ENCODE data around the gene TGOLN2.
A peak's percentile ranks its signal among the peaks of the same experiment; 100 is the strongest.
"Not testable (repeated sequence)": the region's sequence is repeated elsewhere in the genome, so short reads cannot be mapped to it uniquely, and the experiment has no call there.

TGOLN2 gene

GRCh38 chr2:85334928-85335327, 7.1 kb upstream of the TGOLN2 start:
- no peak for DNase-seq

GRCh38 chr2:85333877-85334276, 6.1 kb upstream of the TGOLN2 start:
- not testable (repeated sequence) for DNase-seq

GRCh38 chr2:85330839-85331636, 3.2 kb upstream of the TGOLN2 start:
- DNase-seq: no peak

DNA sequence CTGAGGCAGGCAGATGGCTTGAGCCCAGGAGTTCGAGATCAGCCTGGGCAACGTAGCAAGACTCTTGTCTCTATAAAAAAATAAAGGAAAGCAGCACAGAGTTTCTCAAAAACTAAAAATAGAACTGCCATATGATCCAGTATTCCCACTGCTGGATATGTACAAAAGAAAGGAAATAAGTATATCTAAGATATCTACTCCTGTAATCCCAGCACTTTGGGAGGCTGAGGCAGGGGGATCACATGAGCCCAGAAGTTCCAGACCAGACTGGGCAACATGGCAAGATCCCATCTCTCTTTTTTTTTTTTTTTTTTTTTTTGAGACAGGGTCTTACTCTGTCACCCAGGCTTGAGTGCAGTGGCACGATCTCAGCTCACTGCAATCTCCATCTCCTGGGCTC, 1.9 kb upstream of the TGOLN2 start:
- DNase-seq: not testable (repeated sequence)

DNA sequence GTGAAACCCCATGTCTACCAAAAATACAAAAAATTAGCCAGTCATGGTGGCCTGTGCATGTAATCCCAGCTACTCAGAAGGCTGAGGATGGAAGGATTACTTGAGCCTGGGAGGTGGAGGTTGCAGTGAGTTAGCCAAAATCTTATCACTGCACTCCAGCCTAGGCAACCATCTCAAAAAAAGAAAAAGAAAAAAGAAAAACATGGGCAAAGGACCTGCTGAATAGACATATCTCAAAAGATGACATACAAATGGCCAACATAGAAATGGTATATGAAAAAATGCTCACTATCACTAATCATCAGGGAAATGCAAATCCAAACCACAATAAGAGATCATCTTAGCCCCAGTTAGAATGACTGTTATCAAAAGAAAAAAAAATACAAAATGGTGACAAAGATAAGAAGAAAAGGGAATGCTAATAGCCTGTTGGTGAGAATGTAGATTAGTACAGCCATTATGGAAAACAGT, 1.4 kb upstream of the TGOLN2 start:
- DNase-seq: no peak

GRCh38 chr2:85327160-85327821, 498 bp downstream of the TGOLN2 start:
- DNase-seq: peak; percentile 70

DNA sequence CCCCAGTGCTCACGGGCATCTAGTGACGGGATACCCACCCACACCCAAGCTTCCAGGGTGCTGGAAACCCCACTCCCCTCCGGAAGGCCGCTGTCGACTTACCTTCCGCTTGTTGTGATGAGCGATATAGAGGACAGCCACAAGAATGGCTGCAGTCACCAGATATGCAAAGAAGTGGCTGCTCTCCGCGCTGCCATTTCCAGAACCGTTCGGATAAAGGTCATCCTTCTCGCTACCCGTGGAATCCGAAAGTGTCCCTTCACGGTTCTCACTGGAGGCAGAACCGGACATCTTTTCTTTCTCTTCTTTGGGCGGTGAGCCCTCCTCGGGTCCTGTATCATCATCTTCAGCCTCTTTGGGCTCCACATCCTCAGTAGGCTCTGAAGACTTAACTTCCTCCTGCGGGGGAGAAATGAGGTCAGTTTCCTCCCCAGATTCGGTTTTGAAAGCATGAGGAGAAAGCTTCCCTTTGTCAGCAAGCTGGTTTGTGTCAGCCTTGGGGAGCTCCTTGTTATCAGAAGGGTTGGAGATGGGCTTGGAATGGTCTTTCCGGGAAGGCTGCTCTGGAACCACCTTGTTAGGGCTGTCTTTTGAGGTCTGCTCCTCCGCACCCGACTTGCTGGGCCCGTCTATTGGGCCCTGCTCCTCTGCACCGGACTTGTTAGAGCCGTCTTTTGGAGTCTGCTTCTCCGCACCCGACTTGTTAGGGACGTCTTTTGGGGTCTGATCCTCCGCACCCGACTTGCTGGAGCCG, 1.2 kb downstream of the TGOLN2 start:
- no peak for DNase-seq

DNA sequence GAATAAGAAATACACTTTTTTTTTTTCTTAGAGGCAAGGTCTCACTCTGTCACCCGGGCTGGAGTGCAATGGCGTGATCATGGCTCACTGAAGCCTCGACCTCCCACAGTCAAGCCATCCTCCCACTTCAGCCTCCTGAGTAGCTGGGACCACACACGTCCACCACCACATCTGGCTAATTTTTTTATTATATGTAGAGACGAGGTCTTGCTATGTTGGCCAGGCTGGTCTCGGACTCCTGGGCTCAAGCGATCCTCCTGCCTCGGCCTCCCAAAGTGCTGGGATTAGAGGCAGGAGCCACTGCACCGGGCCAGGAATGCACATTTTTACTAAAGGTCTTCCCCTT, 2.4 kb downstream of the TGOLN2 start:
- no peak for DNase-seq

DNA sequence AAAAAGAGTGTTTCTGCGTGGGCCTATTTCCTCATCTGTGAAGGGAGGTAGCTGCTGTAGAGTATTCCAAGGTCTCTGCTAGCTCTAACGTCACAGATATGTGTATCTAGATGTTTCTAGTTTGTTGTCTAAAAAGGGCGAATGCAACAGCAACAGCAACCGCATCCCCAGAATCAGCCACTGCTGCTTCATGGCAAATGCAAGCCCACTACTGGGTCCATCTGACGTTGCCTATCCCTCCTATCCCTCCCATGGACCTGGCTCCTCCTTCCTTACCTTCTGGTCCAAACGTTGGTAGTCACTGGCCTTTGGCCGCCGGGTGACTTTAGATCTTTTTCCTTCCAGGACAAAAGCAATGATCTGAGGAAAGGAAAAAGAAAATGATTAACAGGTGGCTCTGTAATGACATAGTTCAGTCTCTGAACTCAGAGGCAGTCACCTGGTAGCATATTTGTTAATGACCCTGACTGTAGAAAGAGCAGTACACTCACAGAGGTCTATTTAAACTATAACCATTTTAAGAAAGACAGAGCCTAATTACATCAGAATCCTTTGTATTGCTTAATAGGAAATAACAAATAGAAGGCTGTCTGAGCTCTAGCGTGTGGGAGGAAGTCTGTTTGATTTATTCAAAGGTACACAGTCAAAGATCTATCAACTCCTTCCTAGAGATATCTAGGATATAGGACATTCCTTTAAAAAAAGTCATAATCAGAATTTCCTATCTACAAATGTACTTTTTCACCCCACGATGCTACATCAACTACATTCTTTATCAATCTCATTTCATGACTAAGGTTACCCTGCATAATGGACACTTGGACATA, 2.9 kb downstream of the TGOLN2 start:
- DNase-seq: no peak

DNA sequence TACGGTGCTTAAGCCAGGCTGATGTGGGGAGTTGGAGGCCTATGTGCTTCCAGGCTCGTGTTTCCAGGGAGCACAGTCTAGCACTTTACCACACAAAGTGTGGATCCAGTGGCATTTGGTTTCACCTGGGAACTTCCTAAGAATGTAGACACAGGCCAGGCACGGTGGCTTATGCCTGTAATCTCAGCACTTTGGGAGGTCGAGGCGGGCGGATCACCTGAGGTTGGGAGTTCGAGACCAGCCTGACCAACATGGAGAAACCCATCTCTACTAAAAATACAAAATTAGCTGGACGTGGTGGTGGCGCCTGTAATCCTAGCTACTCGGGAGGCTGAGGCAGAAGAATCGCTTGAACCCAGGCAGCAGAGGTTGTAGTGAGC, 3.8 kb downstream of the TGOLN2 start:
- not testable (repeated sequence) for DNase-seq

DNA sequence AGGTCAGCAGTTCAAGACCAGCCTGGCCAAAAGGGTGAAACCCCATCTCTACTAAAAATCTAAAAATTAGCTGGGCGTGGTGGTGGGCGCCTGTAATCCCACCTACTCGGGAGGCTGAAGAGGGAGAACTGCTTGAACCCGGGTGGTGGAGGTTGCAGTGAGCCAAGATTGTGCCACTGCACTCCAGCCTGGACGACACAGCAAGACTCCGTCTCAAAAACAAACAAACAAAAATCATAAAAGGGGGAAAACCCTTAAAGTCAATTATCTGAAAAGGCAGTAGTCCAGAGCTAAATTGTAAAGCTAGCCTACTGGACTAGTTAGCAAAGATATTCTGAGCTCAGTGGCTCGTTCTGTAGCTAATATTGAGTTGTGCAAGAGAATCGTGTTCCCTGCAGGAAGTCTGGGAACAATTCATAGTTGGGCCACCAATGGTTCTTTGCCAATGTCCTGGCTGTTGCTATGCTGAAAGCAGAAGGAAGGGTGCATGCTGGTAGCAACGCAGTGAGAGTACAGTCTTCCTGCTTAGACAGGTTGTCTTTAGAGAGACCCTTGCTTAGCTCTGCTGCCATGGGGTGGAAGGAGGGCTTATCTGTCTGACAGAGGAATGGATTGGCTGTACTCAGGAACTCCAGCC, 4.3 kb downstream of the TGOLN2 start:
- DNase-seq: no peak

- no peak for DNase-seq
Observed at GRCh38 chr2:85319796-85320195, 8.0 kb downstream of the TGOLN2 start.

DNA sequence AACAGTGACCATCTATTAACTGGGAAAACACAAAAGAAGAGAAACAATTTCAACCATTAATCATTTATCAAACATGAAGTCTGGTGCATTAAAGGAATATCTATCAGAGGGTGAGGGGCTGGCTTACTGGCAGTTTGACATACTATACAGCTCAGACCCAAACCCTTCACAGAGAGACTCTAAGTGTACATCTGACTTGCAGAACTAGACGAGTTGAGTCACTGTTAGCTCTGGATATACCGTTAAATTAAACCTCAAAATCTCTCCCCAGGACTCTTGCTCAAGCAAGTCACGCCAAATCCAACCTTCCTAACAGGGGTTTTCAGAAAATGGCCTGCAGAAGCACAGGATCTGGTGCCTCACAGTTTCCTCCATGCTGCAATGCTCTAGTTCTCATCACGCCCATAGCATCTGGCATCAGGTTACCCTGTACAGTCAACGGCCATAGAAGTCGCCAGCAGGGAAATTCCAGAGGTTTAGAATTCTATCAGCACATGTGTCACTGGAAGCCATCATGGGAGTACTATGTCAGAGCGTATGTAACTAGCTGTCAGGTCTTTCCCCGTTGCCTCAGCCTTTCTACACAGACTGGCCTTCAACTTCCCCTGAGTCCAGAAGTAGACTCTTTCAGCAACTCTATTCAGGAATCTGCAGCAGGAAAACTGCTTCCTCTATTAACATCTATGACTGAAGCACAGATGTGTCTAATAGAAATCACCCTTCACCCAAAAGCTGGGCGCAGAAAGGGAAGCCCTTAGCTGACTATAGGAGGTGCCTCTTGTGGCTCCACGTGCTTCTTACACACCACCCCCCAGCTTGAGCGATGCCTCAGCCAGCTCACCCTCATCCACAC, 9.3 kb downstream of the TGOLN2 start:
- no peak for DNase-seq

DNA sequence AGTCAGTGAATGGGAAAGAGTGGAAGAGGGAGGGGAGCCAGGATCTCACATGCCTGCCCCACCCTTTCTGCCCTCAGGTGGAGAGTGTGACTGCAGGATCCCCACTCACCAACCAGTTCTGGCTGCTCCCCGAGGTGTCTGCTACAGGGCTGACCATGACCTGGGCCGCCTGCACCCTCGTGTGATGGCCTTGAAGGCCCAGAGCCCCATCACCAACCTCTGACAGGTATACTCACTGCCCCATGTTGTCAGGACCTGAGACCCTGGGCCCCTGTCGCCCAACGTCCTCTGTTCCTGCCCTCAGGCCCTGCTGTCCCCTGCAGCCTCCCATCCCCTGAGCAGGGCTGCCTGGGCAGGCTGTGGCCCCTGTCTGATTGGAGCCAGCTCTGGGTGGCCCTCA, 11.9 kb downstream of the TGOLN2 start:
- not testable (repeated sequence) for DNase-seq

GRCh38 chr2:85314884-85315242, 12.9 kb downstream of the TGOLN2 start:
- DNase-seq: no peak

GRCh38 chr2:85312404-85312803, 15.4 kb downstream of the TGOLN2 start:
- DNase-seq: no peak

- no peak for DNase-seq
Observed at GRCh38 chr2:85310330-85310729, 17.5 kb downstream of the TGOLN2 start.

- no peak for DNase-seq
Observed at GRCh38 chr2:85309699-85310321, 18.0 kb downstream of the TGOLN2 start.

- peak; percentile 57 for DNase-seq
Observed at GRCh38 chr2:85308896-85309555, 18.8 kb downstream of the TGOLN2 start.

GRCh38 chr2:85308201-85308600, 19.6 kb downstream of the TGOLN2 start:
- DNase-seq: no peak

DNA sequence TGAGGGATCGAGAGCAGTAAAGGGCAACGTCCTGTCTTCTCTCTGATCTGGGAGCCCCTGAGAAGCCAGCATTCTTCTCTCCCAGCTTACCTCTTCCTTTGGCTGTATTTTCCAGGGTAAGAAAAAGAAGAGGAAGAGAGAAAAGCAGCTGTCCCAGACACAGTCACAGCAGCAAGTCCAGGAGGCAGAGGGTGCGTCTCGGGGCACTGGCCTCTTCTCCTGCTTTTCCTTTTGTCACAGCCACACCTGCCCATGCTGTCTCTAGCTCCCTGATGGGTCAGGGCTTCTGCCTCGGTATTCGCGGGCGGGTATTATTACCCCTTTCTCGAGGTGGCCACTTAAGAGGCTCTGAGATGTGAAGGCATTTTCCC, 20.3 kb downstream of the TGOLN2 start:
- DNase-seq: no peak
